Adrenal gland (tissue), 12 donors: ENCODE results near the gene RPL7L1. TPM values are rescaled to one million over a fixed set of nuclear protein-coding genes. Genes with fewer than 3 reads are reported as not detected.
"Not testable (repeated sequence)": the region's sequence is repeated elsewhere in the genome, so short reads cannot be mapped to it uniquely, and the experiment has no call there.

Experiments used
- DNase-seq, 7 donors: peaks; one replicate each; pipeline ENCODE4 v3.0.0-alpha.2; 2019 to 2020
- H3K27ac ChIP-seq, 5 donors: fragments of 200-600 bp; sonication (generic) in 4 of 5; 1 replicate in 3 of 5; 2 replicates in 2 of 5; pipeline versions ENCODE4 v1.5.1 to v1.8.0; 2016 to 2020; ENCODE audit warnings: mild to moderate bottlenecking in 1 of 5
- H3K27me3 ChIP-seq: fragments of 200-600 bp; 2 replicates; pipeline ENCODE4 v1.8.0; 2021
- H3K36me3 ChIP-seq, 2 donors: fragments of 200-600 bp; replicated peaks in 1 of 2; 1 replicate in 1 of 2; 2 replicates in 1 of 2; pipeline versions ENCODE4 v1.5.1 to v1.8.0; 2018 to 2022
- H3K4me1 ChIP-seq, 2 donors: fragments of 200-600 bp; replicated peaks in 1 of 2; 1 replicate in 1 of 2; 2 replicates in 1 of 2; pipeline versions ENCODE4 v1.5.1 to v1.8.0; 2018 to 2021
- H3K4me3 ChIP-seq, 4 donors: fragments of 200-600 bp; sonication (generic) in 3 of 4; one replicate each; pipeline ENCODE4 v1.5.1; 2016 to 2018
- H3K9me3 ChIP-seq, 3 donors: fragments of 200-600 bp; sonication (generic) in 1 of 3; replicated peaks in 1 of 3; 1 replicate in 2 of 3; 2 replicates in 1 of 3; pipeline versions ENCODE4 v1.5.1 to v1.8.0; 2016 to 2021
- CTCF ChIP-seq, 6 experiments: fragments of 450-650 bp in 4 of 6; fragments of 200-600 bp in 2 of 6; sonication (generic) in 1 of 6; IDR thresholded peaks; 1 replicate in 5 of 6; 2 replicates in 1 of 6; pipeline versions ENCODE4 v1.5.1 to v1.8.0; 2016 to 2021; ENCODE audit warnings: antibody characterized with exemption in 6 of 6, mild to moderate bottlenecking in 2 of 6, moderate library complexity in 1 of 6
- POLR2A ChIP-seq, 2 donors: fragments of 450-650 bp; IDR thresholded peaks; one replicate each; pipeline ENCODE4 v1.6.1; 2017; ENCODE audit warnings: antibody characterized with exemption in 2 of 2, mild to moderate bottlenecking in 2 of 2, moderate library complexity in 1 of 2
- WGBS, 4 donors: extraction: QIAGEN DNeasy Blood & Tissue Kit in 2 of 4; methylation state at CpG; one replicate each; pipeline versions ENCODE4 v1.1.5 to v1.1.7; 2013 to 2017; 5-methylcytosine and 5-hydroxymethylcytosine counted together
- intact Hi-C, 2 donors: fragments of 100-400 bp; cut with DNase I; formaldehyde crosslinking; loops; one replicate each; pipeline versions ENCODE4 v1.14.1 to v1.15.0; 2022 to 2023
- polyA plus RNA-seq, 3 donors: library from polyadenylated mRNA; stranded (reverse); fragments of 200-250 nt in 2 of 3; fragments of 350-450 nt in 1 of 3; fragmentation: Illumina TruSeq in 1 of 3; extraction: RNeasy Lipid Tissue Mini Kit (QIAGEN cat#74804) in 1 of 3; gene quantifications; one replicate each; pipeline ENCODE4 v1.2.3, GENCODE V29; 2013 to 2014
- total RNA-seq, 9 donors: library from RNA; depleted of rRNA in 4 of 9; stranded (reverse); fragments of >200 nt in 4 of 9; fragments of 120-200 nt in 1 of 9; fragmentation: NEBNext Ultra II Directional in 1 of 9; extraction: Animal tissue kit (Norgen Biotek cat#: 25700) in 1 of 9; gene quantifications; one replicate each; pipeline versions ENCODE4 v1.1.0 to v1.2.4, GENCODE V29; 2013 to 2023
- donor health status: healthy with polysubstance abuse.
- donor health status: Bipolar disorder and iron deficiency.
- donor health status: DM: yes; HTN: yes; CAD: no.
- donor health status: DM: no; HTN: no; CAD: no.
- donor health status: DM: no; HTN: no; CAD: no.
- donor health status: DM: yes; HTN: yes; CAD: no.

RPL7L1 gene
- total and polyA plus RNA-seq, 12 donors, result 33.3 to 130 (median 94.1) TPM

- Histone ChIP-seq H3K4me3 (no peak overlapping the region), H3K36me3 (peaks cover 0 to 59% of the 10 kb centered on the region in 2 donors), H3K27me3 (no peaks in the 10 kb centered on the region), H3K9me3 (no peaks in the 10 kb centered on the region), H3K27ac (no peak overlapping the region), H3K4me1 (peaks cover 12 to 19% of the 10 kb centered on the region in 2 donors)
- no peak for DNase-seq
- TF ChIP-seq POLR2A (IDR thresholded peaks at IDR 0.05), result no peak
- no peak for TF ChIP-seq CTCF (IDR thresholded peaks at IDR 0.05)
- intact Hi-C loops, result no loop called here
- WGBS, 4 donors, result 47 to 60% (median 53%) methylated on average over 4 of the region's 4 CpGs
Measured at GRCh38 chr6:42885702-42886101, 6.3 kb downstream of the RPL7L1 start.

- WGBS, 4 donors, result 91 to 96% (median 92%) methylated on average over 3 to 4 of the region's 4 CpGs
- DNase-seq, result peak in 2 of 7 donors; percentile 10 to 46
- H3K4me3 ChIP-seq, H3K27me3 ChIP-seq, H3K9me3 ChIP-seq, intact Hi-C loops: not testable (repeated sequence)
- Histone ChIP-seq H3K4me1 (peaks cover 11 to 13% of the 10 kb centered on the region in 2 donors), H3K36me3 (peaks cover 0 to 43% of the 10 kb centered on the region in 2 donors), H3K27ac (peak overlapping the region in 1 of 5 donors; percentile 13)
Measured at GRCh38 chr6:42888201-42888600, 8.8 kb downstream of the RPL7L1 start.

GRCh38 chr6:42889815-42890214 lies 10.4 kb downstream of the RPL7L1 start:
- no peaks in the 10 kb centered on the region for H3K27me3 ChIP-seq
- WGBS, 4 donors, result 52 to 64% (median 53%) methylated on average over 4 of the region's 4 CpGs
- H3K36me3 ChIP-seq, result peaks cover 0 to 27% of the 10 kb centered on the region in 2 donors
- peak in 2 of 7 donors; percentile 12 to 50 for DNase-seq
- peaks cover 16 to 17% of the 10 kb centered on the region in 2 donors for H3K4me1 ChIP-seq
- H3K9me3 ChIP-seq, result no peaks in the 10 kb centered on the region
- no peak for TF ChIP-seq CTCF (IDR thresholded peaks at IDR 0.05)
- no peak for TF ChIP-seq POLR2A (IDR thresholded peaks at IDR 0.05)
- H3K27ac ChIP-seq, result peak overlapping the region; percentile 65 to 97 (median 90)
- peak overlapping the region in 2 of 4 donors; percentile 67 to 80 for H3K4me3 ChIP-seq
- intact Hi-C loops, result no loop called here

GRCh38 chr6:42890311-42891198 lies 11.1 kb downstream of the RPL7L1 start:
- DNase-seq, result peak; percentile 93 to 98 (median 96)
- Histone ChIP-seq H3K4me3 (peak overlapping the region; percentile 67 to 85 (median 78)), H3K27ac (peak overlapping the region; percentile 65 to 97 (median 90)), H3K9me3 (no peaks in the 10 kb centered on the region), H3K27me3 (no peaks in the 10 kb centered on the region), H3K36me3 (peaks cover 0 to 20% of the 10 kb centered on the region in 2 donors), H3K4me1 (peaks cover 16 to 17% of the 10 kb centered on the region in 2 donors)
- WGBS, 4 donors, result 0 to 1% (median 1%) methylated on average over 21 to 63 of the region's 63 CpGs
- TF ChIP-seq POLR2A (IDR thresholded peaks at IDR 0.05), result peak; percentile 71 to 93
- TF ChIP-seq CTCF (IDR thresholded peaks at IDR 0.05), result no peak
- intact Hi-C loops, result no loop called here
